HG03520 (cell line): Measurements from ENCODE around the gene TEX30.

Source experiments
- ATAC-seq: cut with Tn5 transposase; IDR thresholded peaks from one replicate; pipeline ENCODE4 v1.9.1; 2021; ENCODE audit warnings: mild to moderate bottlenecking, moderate library complexity; ENCODE audit not compliant: unreplicated experiment

The TEX30 gene

GRCh38 chr13:102718746-102719145 is 54.8 kb downstream of the TEX30 start:
- ATAC-seq, result no peak
